Activated naive CD4-positive, alpha-beta T cell treated with anti-CD3 and anti-CD28 coated beads, Interleukin-2, amount 10 ng/mL, durations not matched to agents 7 days and 5 days (primary cell): Measurements from ENCODE around the gene CCDC188.

Experiments used
- CTCF ChIA-PET: fragments of 350-600 bp; sonication (Branson Sonifier 250); formaldehyde crosslinking; loops from one replicate; lab custom pipeline; 2021; ENCODE audit warnings: antibody characterized with exemption; lab: Charles Lee
- DNase-seq: peaks from one replicate; pipeline ENCODE4 v3.0.0-alpha.2; 2020
- H3K27ac Mint-ChIP-seq: one replicate; pipeline ENCODE4 v1.8.0; 2021; ENCODE audit warnings: mild to moderate bottlenecking, moderate library complexity, mixed read lengths
- H3K27me3 Mint-ChIP-seq: one replicate; pipeline ENCODE4 v1.8.0; 2021; ENCODE audit warnings: mild to moderate bottlenecking, mixed read lengths
- H3K36me3 Mint-ChIP-seq: one replicate; pipeline ENCODE4 v1.8.0; 2021; ENCODE audit warnings: mixed read lengths
- H3K4me1 Mint-ChIP-seq: one replicate; pipeline ENCODE4 v1.8.0; 2021; ENCODE audit warnings: mixed read lengths
- H3K4me3 Mint-ChIP-seq: one replicate; pipeline ENCODE4 v1.8.0; 2021; ENCODE audit warnings: mild to moderate bottlenecking, moderate library complexity, mixed read lengths
- H3K9me3 Mint-ChIP-seq: one replicate; pipeline ENCODE4 v1.8.0; 2021; ENCODE audit warnings: mixed read lengths

The CCDC188 gene

DNA sequence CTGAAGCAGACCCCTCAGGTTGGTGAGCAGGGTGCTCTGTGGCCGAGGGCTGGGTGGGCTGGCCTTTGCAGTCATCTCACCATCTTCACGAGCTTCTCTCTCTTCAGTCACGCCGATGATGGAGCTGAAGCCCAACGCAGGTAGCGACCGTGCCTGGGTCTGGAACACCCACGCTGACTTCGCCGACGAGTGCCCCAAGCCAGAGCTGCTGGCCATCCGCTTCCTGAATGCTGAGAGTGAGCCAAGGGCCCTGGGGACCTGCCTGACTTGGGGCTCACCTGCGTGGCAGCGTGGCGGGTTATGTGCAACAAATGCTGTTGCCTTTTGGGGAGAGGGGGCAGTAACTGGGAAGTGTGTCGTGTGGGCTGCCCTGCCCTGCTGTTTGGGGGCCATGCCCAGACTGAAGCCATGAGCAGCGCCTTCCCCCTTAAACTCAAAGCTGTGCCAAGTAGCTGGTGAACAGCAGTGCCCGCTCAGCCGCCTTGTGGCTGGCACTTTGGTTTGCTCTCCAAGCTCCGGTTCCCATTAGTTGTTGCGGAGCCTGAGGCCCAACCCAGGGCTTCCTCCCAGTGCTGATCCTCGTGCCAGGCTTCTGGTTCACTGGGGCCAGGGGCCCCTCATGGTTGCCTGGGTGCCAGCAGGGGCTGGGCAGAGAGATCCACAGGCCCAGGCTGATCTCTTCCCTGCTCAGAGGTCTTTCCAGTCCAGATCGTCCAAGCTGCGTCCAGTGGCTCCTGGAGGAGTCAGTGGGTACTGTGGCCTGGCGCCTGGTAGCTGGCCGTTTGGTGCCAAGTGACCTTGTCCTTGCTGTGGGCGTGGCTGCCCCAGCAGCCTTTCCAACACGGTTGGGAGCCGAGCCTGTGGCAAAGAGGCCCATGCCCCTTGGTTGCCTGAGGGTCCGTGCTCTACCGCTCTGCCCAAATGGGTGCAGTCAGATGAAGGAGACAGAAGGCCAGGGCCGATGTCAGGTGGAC is 25.4 kb downstream of the CCDC188 start:
- no peak for DNase-seq
- no peak overlapping the region for H3K27ac Mint-ChIP-seq
- peaks cover 30% of the 10 kb centered on the region for H3K36me3 Mint-ChIP-seq

GRCh38 chr22:20124083-20124787 is 26.6 kb downstream of the CCDC188 start:
- peaks cover 33% of the 10 kb centered on the region for H3K4me1 Mint-ChIP-seq
- no peak overlapping the region for H3K27ac Mint-ChIP-seq
- no peaks in the 10 kb centered on the region for H3K9me3 Mint-ChIP-seq
- H3K4me3 Mint-ChIP-seq: no peak overlapping the region
- H3K27me3 Mint-ChIP-seq: no peaks in the 10 kb centered on the region
- H3K36me3 Mint-ChIP-seq: peaks cover 41% of the 10 kb centered on the region
- CTCF ChIA-PET: no interaction called here
- DNase-seq: no peak

More for the DNA sequence above, 25.4 kb downstream of the CCDC188 start:
- no peak overlapping the region for H3K4me3 Mint-ChIP-seq
- H3K9me3 Mint-ChIP-seq: no peaks in the 10 kb centered on the region
- CTCF ChIA-PET: interaction anchor here (0.6 kb wide), 1 partner anchor 192 kb away, joined by 3 read pairs; no protein-coding TSS in a partner anchor
- H3K27me3 Mint-ChIP-seq: no peaks in the 10 kb centered on the region
- H3K4me1 Mint-ChIP-seq: peaks cover 24% of the 10 kb centered on the region

DNA sequence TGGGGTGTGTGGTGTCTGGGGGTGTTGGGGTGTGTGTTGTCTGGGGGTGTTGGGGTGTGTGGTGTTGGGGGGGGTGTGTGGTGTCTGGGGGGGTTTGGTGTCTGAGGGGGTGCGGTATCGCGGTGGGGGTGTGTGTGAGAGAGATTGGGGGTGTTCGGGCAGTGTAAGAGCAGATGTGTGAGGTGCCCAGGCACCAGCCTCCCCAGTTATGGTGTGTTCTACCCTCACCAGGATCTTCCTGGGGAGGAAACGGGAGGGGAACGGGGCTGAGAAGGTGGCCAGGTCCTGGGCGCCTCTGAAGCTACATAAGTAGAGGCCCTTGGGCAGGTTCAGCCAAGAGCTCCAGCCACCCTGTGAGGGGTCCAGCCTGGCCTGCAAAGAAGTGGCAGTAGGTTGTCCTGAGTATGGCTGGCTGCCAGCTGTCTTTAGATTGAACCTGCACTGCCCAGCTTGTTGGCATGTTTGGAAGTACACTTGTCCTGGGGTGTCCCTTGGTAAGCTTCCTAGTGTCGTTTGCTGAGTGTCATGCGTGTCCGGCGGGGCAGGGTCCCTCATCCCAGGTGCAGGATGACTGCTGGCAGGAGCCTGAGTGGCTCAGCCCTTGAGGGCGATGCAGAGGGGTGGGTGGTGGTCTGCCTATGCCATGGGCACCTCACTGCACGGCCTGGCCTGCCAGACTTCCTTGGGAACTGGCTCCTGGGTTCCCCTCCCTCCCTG is 27.3 kb downstream of the CCDC188 start:
- peaks cover 33% of the 10 kb centered on the region for H3K4me1 Mint-ChIP-seq
- peaks cover 46% of the 10 kb centered on the region for H3K36me3 Mint-ChIP-seq
- H3K4me3 Mint-ChIP-seq: no peak overlapping the region
- no peaks in the 10 kb centered on the region for H3K9me3 Mint-ChIP-seq
- CTCF ChIA-PET: no interaction called here
- no peak for DNase-seq
- H3K27me3 Mint-ChIP-seq: no peaks in the 10 kb centered on the region
- H3K27ac Mint-ChIP-seq: no peak overlapping the region

GRCh38 chr22:20121856-20122415 is 28.9 kb downstream of the CCDC188 start:
- Mint-ChIP-seq H3K27me3 (no peaks in the 10 kb centered on the region), H3K36me3 (peaks cover 40% of the 10 kb centered on the region), H3K27ac (peak overlapping the region; percentile 49), H3K9me3 (no peaks in the 10 kb centered on the region), H3K4me1 (peaks cover 40% of the 10 kb centered on the region), H3K4me3 (no peak overlapping the region)
- DNase-seq: no peak
- CTCF ChIA-PET: no interaction called here

GRCh38 chr22:20118300-20119020 is 32.4 kb downstream of the CCDC188 start:
- H3K27me3 Mint-ChIP-seq: no peaks in the 10 kb centered on the region
- peak overlapping the region; percentile 88 for H3K27ac Mint-ChIP-seq
- H3K4me1 Mint-ChIP-seq: peaks cover 57% of the 10 kb centered on the region
- no peak for DNase-seq
- H3K36me3 Mint-ChIP-seq: peaks cover 41% of the 10 kb centered on the region
- CTCF ChIA-PET: interaction anchor here (1.1 to 2.4 kb wide), 3 partner anchors 10 to 165 kb away, joined by 3 to 9 read pairs (median 3); no protein-coding TSS in a partner anchor
- H3K4me3 Mint-ChIP-seq: peak overlapping the region; percentile 86
- no peaks in the 10 kb centered on the region for H3K9me3 Mint-ChIP-seq

DNA sequence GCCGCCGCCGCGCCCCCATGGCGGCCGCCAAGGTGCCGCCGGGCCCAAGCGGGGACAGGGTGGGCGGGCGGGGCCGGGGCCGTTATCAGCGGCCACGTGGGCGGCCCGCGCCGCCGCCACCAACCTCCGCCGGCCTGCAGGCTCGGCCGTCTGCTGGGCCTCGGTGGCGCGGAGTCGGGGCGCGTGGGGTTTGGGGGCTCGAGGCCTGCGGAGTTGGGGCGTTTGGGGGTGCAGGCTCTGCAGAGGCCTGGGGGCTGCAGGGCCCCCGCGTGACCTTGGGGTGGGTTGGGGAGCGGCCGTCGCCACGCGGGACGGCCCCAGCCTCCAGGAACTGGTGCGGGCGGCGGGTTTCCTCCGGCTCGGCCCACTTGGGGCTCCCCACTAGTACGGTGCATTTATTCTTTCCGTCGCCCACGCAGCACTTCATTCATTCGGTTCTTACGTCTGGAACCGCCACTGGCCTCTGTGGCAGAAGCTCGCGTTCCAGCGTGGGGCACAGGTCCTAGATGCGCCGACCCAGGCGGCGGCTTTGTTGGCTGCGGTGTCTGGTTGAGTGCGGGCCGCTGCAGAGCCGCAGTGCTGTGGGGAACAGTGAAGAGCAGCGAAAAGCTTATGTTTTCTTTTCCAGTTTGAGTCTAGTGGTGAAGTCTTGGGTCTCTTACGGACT is 33.1 kb downstream of the CCDC188 start:
- CTCF ChIA-PET: interaction anchor here (1.1 to 2.4 kb wide), 3 partner anchors 11 to 165 kb away, joined by 3 to 9 read pairs (median 3); no protein-coding TSS in a partner anchor
- H3K36me3 Mint-ChIP-seq: peaks cover 41% of the 10 kb centered on the region
- DNase-seq: peak; percentile 66
- H3K4me3 Mint-ChIP-seq: peak overlapping the region; percentile 90
- peak overlapping the region; percentile 88 for H3K27ac Mint-ChIP-seq
- H3K4me1 Mint-ChIP-seq: peaks cover 57% of the 10 kb centered on the region
- no peaks in the 10 kb centered on the region for H3K9me3 Mint-ChIP-seq
- no peaks in the 10 kb centered on the region for H3K27me3 Mint-ChIP-seq

GRCh38 chr22:20116951-20117632 is 33.8 kb downstream of the CCDC188 start, which contains the start of gene TRMT2A:
TRMT2A (minus strand) TSS chr22:20117226; CDS start chr22:20116906, 320 bp downstream.
- peaks cover 54% of the 10 kb centered on the region for H3K4me1 Mint-ChIP-seq

DNA sequence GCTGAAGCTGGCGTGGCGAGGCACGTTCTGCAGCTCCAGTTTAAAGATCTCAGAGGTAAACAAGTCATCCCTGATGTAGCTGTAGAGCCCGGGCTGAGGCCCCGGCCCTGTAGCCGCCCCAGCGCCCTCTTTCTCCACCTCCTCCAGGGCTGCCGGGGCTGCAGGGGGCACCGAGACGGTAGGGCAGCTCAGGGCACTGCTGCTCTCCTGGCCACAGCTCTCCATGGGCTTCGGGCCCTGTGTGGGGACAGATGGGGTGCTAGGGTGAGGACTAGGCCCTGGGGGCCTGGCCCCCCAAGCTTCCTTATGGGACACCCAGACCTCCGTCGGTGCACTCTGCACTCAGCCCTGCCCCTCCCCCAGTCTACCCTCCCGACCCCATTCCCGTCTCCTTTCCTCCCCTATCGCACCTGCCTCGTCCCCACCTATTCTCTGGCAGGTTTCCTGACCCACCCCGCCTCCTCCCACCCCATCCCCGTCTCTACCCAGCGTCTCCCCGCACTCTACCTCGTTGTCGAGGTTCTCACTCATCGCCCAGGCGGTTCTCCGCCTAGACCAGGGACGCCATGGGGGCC is 34.4 kb downstream of the CCDC188 start:
- peak overlapping the region; percentile 90 for H3K4me3 Mint-ChIP-seq
- no peak for DNase-seq
- H3K27ac Mint-ChIP-seq: peak overlapping the region; percentile 96
- H3K4me1 Mint-ChIP-seq: peaks cover 51% of the 10 kb centered on the region
- H3K27me3 Mint-ChIP-seq: no peaks in the 10 kb centered on the region
- CTCF ChIA-PET: no interaction called here
- no peaks in the 10 kb centered on the region for H3K9me3 Mint-ChIP-seq
- peaks cover 36% of the 10 kb centered on the region for H3K36me3 Mint-ChIP-seq

More at GRCh38 chr22:20116951-20117632, 33.8 kb downstream of the CCDC188 start, which contains the start of gene TRMT2A:
- H3K36me3 Mint-ChIP-seq: peaks cover 38% of the 10 kb centered on the region
- H3K9me3 Mint-ChIP-seq: no peaks in the 10 kb centered on the region
- H3K4me3 Mint-ChIP-seq: peak within 1 kb of the TSS; percentile 90
- no peaks in the 10 kb centered on the region for H3K27me3 Mint-ChIP-seq
- CTCF ChIA-PET: interaction anchor here (1.1 to 2.4 kb wide), 2 partner anchors 12 to 164 kb away, joined by 3 to 9 read pairs; no protein-coding TSS in a partner anchor
- peak within 1 kb of the TSS; percentile 96 for H3K27ac Mint-ChIP-seq
- peak; percentile 98 for DNase-seq

- Mint-ChIP-seq H3K36me3 (peaks cover 37% of the 10 kb centered on the region), H3K27me3 (no peaks in the 10 kb centered on the region), H3K27ac (peak within 1 kb of the TSS; percentile 96), H3K4me3 (peak within 1 kb of the TSS; percentile 90), H3K9me3 (no peaks in the 10 kb centered on the region), H3K4me1 (peaks cover 53% of the 10 kb centered on the region)
- no peak for DNase-seq
- CTCF ChIA-PET: no interaction called here
Observed at GRCh38 chr22:20115691-20116375, 35.0 kb downstream of the CCDC188 start, which contains the start of gene RANBP1. RANBP1 (plus strand) TSS chr22:20116104; CDS start chr22:20116185, 81 bp downstream.

DNA sequence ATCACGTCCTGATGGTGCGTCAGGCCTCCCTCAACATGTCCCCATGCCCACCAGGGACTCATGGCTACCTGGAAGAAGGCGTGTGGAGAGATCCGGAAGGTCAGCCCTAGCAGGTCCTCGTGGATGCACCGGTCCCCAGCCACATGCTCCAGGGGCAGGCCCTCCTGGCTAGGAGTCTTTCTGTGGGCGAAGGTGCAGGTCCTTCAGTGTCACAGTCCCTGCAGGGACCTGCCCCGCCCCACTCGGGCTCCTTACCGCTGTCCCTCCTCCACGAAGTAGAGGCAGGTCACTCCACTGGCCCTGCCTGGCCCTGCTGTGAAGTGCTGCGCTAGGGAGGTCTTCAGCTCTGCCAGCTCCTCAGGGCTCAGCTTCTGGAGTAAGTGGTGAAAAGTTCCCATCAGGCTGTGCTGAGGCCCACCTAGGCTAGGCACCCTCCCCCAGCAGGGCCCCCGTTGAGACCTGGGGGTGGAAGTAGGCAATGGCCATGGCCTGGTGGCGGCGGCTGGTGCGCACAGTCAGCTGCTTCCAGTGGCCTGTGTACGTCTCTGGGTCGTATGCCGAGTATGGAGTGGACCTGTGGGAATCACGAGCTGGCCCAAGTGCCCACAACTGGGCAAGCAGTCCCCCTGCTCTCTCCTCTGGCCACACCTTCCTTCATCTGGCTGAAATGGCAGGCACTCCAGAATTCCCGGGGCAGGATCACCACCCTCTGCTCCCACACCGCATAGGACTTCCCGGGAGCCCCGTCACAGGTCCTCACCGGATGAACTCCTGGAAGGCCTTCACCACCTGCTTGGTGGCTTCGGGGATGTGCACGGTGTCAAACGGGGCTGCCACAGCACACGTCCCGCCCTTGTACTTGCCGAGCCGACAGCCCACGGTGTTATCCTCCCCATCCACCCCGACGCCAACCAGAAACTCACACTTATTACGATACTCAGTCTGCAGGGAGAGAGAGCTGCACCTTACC is 36.1 kb downstream of the CCDC188 start:
- Mint-ChIP-seq H3K4me3 (peak overlapping the region; percentile 90), H3K4me1 (peaks cover 43% of the 10 kb centered on the region), H3K27me3 (no peaks in the 10 kb centered on the region), H3K27ac (peak overlapping the region; percentile 78), H3K36me3 (peaks cover 37% of the 10 kb centered on the region), H3K9me3 (no peaks in the 10 kb centered on the region)
- DNase-seq: no peak
- CTCF ChIA-PET: no interaction called here
